Measurements from ENCODE around the gene C16orf95. TPM values are rescaled to one million over a fixed set of nuclear protein-coding genes. Genes with fewer than 3 reads are reported as not detected.

Gene C16orf95
- total RNA-seq, 2 donors from 2014 or later, result 2.7 TPM; not detected in 1

DNA sequence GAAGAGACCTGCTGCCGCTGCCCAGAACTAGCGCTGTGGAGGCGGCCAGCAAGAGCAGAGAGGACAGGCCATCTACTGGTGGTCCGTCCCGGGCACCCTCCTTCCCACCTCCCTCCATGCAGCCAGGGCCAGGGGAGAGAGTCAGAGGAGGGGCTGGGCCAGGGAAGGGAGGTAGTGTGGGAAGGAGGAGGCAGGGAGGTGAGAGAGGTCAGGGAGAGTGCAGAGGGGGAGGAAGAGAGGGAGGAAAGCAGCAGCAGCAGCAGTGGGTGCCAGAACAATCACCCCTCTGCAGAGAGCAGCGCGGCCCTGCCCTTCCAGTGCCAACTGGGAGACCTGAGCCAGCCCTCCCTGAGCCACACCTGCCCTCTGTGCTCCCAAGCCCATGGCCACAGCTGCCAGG is 6.6 kb downstream of the C16orf95 start:
- no peaks in the 10 kb centered on the region for H3K36me3 ChIP-seq
- no peaks in the 10 kb centered on the region for H3K4me1 ChIP-seq (ENCODE audit: control insufficient read depth in 1 of 2, low read depth in 2 of 2)
- TF ChIP-seq, protein P1, sequence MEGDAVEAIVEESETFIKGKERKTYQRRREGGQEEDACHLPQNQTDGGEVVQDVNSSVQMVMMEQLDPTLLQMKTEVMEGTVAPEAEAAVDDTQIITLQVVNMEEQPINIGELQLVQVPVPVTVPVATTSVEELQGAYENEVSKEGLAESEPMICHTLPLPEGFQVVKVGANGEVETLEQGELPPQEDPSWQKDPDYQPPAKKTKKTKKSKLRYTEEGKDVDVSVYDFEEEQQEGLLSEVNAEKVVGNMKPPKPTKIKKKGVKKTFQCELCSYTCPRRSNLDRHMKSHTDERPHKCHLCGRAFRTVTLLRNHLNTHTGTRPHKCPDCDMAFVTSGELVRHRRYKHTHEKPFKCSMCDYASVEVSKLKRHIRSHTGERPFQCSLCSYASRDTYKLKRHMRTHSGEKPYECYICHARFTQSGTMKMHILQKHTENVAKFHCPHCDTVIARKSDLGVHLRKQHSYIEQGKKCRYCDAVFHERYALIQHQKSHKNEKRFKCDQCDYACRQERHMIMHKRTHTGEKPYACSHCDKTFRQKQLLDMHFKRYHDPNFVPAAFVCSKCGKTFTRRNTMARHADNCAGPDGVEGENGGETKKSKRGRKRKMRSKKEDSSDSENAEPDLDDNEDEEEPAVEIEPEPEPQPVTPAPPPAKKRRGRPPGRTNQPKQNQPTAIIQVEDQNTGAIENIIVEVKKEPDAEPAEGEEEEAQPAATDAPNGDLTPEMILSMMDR (IDR thresholded peaks at IDR 0.05), result no peak
- no peak overlapping the region for H3K27ac ChIP-seq
- H3K27me3 ChIP-seq (replicated peaks; ENCODE audit: insufficient read depth), result no peaks in the 10 kb centered on the region
- H3K4me3 ChIP-seq, result no peak overlapping the region
- DNase-seq (ENCODE audit: low spot score) (no peak), ATAC-seq (ENCODE audit: insufficient number of reproducible peaks, low FRiP score, low read depth) (no peak)
- no peaks in the 10 kb centered on the region for H3K9me3 ChIP-seq

DNA sequence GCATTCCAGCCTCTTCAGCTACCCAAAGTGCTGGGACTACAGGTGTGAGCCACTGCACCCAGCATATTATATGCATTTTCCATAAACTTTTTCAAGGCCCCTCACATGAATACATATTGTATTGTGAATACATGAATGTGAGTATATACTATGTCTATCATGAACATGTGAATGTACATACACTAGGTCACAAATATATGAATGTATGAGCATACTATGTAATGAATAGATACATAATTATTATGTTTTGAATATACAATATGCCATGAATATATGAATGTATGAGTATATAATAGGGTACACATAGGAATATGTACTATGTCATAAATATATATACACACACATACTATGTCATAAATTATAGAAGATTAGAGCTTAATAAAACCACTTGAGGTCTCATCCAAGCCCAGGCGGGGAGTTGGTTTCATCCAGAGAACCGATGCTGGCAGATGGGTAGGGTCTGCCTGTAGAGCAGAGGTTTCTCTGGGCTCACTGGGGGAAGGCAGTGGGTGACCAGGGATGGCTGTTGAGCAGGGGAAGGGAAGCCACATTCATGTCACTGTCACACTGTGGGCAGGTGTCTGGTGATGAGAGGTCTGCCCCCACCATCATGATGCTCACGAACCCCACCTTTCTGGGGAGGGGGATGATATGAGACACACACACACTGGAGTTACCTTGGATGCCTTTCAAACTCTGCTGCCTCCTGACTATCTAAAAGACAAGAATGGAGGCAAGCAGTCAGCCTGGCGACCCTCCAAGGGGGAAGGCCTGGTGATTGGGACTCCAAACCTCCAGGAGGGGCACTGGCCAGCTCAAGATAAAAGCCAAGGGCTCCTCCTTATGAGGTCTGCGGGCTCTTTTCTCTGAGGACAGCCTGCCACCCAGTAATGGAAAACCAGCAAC is 7.3 kb downstream of the C16orf95 start:
- Histone ChIP-seq H3K27ac (no peak overlapping the region), H3K27me3 (replicated peaks; ENCODE audit: insufficient read depth) (no peaks in the 10 kb centered on the region), H3K4me3 (no peak overlapping the region), H3K4me1 (ENCODE audit: control insufficient read depth in 1 of 2, low read depth in 2 of 2) (no peaks in the 10 kb centered on the region), H3K36me3 (no peaks in the 10 kb centered on the region), H3K9me3 (no peaks in the 10 kb centered on the region)
- TF ChIP-seq, protein P1 (IDR thresholded peaks at IDR 0.05), result no peak
- ATAC-seq (ENCODE audit: insufficient number of reproducible peaks, low FRiP score, low read depth) (no peak), DNase-seq (ENCODE audit: low spot score) (no peak)

DNA sequence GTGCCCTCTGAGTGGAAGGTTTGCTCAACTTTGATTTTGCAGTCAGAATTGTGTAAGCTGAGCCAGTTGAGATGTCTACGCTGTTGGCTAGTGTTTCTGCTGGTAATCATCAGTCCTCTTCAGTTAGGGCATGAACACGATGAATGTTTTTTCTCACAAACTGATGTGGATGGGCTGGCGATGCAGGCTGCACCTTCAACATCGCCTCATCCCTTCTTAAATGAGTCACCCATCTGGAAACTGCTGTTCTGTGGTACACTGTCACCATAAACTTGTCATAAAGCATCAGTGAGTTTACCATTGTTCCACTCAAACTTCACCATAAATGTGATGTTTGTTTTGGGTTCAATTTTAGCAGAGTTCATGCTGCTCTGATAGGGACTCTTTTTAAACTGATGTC is 8.4 kb downstream of the C16orf95 start:
- DNase-seq (ENCODE audit: low spot score) (no peak), ATAC-seq (ENCODE audit: insufficient number of reproducible peaks, low FRiP score, low read depth) (no peak)
- H3K27ac ChIP-seq, result no peak overlapping the region
- TF ChIP-seq, protein P1 (IDR thresholded peaks at IDR 0.05), result no peak
- no peaks in the 10 kb centered on the region for H3K27me3 ChIP-seq (replicated peaks; ENCODE audit: insufficient read depth)
- H3K4me3 ChIP-seq, result no peak overlapping the region
- no peaks in the 10 kb centered on the region for H3K36me3 ChIP-seq
- no peaks in the 10 kb centered on the region for H3K4me1 ChIP-seq (ENCODE audit: control insufficient read depth in 1 of 2, low read depth in 2 of 2)
- H3K9me3 ChIP-seq, result no peaks in the 10 kb centered on the region

DNA sequence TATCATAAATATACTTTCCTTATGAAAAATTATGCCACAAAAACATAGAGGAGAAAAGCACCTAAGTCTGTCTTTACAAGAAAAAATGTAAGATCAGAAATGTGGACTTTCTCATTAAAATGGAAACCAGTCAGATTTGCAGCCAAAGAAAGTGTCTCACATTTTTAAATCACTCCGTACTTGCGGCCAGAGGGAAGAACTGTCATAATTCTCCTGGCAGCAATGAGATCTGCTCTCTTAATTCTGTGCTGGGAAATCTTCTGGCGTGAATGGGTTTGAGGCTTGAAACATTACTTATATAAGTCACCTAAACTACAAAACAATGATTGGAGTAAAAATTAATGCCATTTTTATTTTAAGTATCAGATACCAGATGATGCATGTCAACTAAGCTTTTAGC is 10.7 kb downstream of the C16orf95 start:
- TF ChIP-seq, protein P1 (IDR thresholded peaks at IDR 0.05), result no peak
- H3K4me1 ChIP-seq (ENCODE audit: control insufficient read depth in 1 of 2, low read depth in 2 of 2), result no peaks in the 10 kb centered on the region
- ATAC-seq (ENCODE audit: insufficient number of reproducible peaks, low FRiP score, low read depth) (no peak), DNase-seq (ENCODE audit: low spot score) (no peak)
- no peaks in the 10 kb centered on the region for H3K36me3 ChIP-seq
- no peaks in the 10 kb centered on the region for H3K9me3 ChIP-seq
- no peak overlapping the region for H3K4me3 ChIP-seq
- H3K27ac ChIP-seq, result no peak overlapping the region
- H3K27me3 ChIP-seq (replicated peaks; ENCODE audit: insufficient read depth), result no peaks in the 10 kb centered on the region

DNA sequence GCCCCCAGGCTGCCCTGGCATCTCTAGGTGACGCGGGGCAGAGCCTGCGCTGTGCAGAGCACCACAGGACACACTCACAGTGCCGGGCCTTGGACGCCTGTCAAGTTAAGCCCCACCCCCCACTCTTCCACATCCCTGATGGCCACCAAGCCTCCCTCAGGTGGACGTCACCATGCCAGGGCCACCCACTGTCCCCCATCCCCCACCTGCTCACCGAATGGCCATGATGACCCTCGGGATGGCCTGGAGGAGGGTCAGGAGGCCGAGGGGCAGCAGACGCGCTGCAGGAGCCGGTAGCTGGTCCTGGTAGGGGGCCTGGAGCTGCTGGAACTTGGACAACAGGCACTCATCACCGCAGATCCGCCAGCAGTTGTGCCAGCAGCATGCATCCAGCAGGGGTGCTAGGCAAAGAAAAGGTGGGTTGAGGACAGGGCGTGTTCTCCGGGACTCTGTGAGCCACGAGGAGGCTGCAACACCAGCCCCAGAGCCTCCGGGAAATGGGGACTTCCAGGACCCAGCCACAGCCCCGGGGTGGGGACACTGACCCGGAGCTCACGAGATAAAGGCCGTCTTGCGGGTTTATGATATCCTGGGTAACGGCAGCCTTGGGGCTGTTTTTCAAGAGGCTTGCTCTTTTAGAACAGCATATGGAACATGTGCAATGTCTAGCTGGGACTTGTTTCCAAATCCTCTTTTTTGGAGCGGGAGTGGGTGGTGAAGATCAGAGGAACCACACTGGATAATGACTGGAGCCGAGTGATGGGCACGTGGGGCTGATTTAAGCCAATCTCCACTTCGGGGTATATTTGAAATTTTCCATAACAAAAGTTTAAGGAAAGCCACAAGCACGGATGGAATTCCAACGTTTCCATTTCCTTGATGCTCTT is 11.4 kb downstream of the C16orf95 start:
- Histone ChIP-seq H3K27me3 (replicated peaks; ENCODE audit: insufficient read depth) (no peaks in the 10 kb centered on the region), H3K27ac (no peak overlapping the region), H3K4me1 (ENCODE audit: control insufficient read depth in 1 of 2, low read depth in 2 of 2) (no peaks in the 10 kb centered on the region), H3K36me3 (no peaks in the 10 kb centered on the region), H3K4me3 (no peak overlapping the region), H3K9me3 (no peaks in the 10 kb centered on the region)
- DNase-seq (ENCODE audit: low spot score) (no peak), ATAC-seq (ENCODE audit: insufficient number of reproducible peaks, low FRiP score, low read depth) (no peak)
- TF ChIP-seq, protein P1 (IDR thresholded peaks at IDR 0.05), result no peak
